IMR-90 (cell line): Measurements from ENCODE around the gene OR6B3. TPM values are rescaled to one million over a fixed set of nuclear protein-coding genes. Genes with fewer than 3 reads are reported as not detected.

Experiments used
- ATAC-seq: fragments of 200-7000 bp; cut with Tn5 transposase; 2 replicates; pipeline ENCODE4 v1.9.1; 2020; ENCODE audit warnings: low read depth, mild to moderate bottlenecking, moderate library complexity
- BruUV-seq: library from RNA; stranded (reverse); fragments of 400-500 nt; replicated peaks from 2 replicates; lab custom pipeline; 2021; lab: Mats Ljungman, UMichigan
- CTCF ChIA-PET: fragments of 300-600 bp; formaldehyde crosslinking; extraction: SDS; loops from one replicate; lab custom pipeline; 2021; ENCODE audit warnings: antibody characterized with exemption; lab: Yijun Ruan, JAX
- POLR2A ChIA-PET: fragments of 300-600 bp; sonication (Branson Sonifier 250); formaldehyde crosslinking; loops from one replicate; lab custom pipeline; 2022; ENCODE audit warnings: antibody characterized with exemption; ENCODE audit not compliant: unreplicated experiment; lab: Charles Lee
- DNase-seq: peaks from one replicate; pipeline ENCODE4 v3.0.0; 2013
- H2AFZ ChIP-seq: replicated peaks from 2 replicates; pipeline ENCODE3; 2013; ENCODE audit warnings: low read length, mild to moderate bottlenecking; ENCODE audit not compliant: poor library complexity
- H2AK5ac ChIP-seq: 2 replicates; pipeline ENCODE4 v1.6.1; 2013; ENCODE audit warnings: low read depth, low read length, inconsistent platforms
- H2AK9ac ChIP-seq: replicated peaks from 2 replicates; pipeline ENCODE3; 2013; ENCODE audit warnings: mild to moderate bottlenecking, low read depth, low read length, moderate library complexity; ENCODE audit not compliant: poor library complexity
- H2BK120ac ChIP-seq: 2 replicates; pipeline ENCODE4 v1.6.1; 2013; ENCODE audit warnings: low read depth, low read length, inconsistent platforms
- H2BK15ac ChIP-seq: 3 replicates; pipeline ENCODE4 v1.6.1; 2013; ENCODE audit warnings: low read depth, low read length, inconsistent platforms
- H2BK20ac ChIP-seq: 2 replicates; pipeline ENCODE4 v1.6.1; 2013; ENCODE audit warnings: low read depth, mild to moderate bottlenecking, inconsistent platforms, low read length, moderate library complexity
- H2BK5ac ChIP-seq: 2 replicates; pipeline ENCODE4 v1.6.1; 2013; ENCODE audit warnings: mild to moderate bottlenecking, low read depth, low read length, inconsistent platforms; ENCODE audit not compliant: poor library complexity, severe bottlenecking
- H3K14ac ChIP-seq: replicated peaks from 2 replicates; pipeline ENCODE4 v1.6.1; 2013; ENCODE audit warnings: low read depth, low read length, inconsistent platforms
- H3K18ac ChIP-seq: 2 replicates; pipeline ENCODE4 v1.6.1; 2013; ENCODE audit warnings: low read depth, low read length, control low read depth
- H3K23ac ChIP-seq: 2 replicates; pipeline ENCODE4 v1.6.1; 2013; ENCODE audit warnings: low read depth, low read length, inconsistent platforms
- H3K27ac ChIP-seq: 2 replicates; pipeline ENCODE4 v1.5.1; 2013; ENCODE audit warnings: mild to moderate bottlenecking, control low read depth, low read length; ENCODE audit not compliant: insufficient read depth
- H3K27me3 ChIP-seq: 2 replicates; pipeline ENCODE4 v1.6.1; 2013; ENCODE audit warnings: low read length; ENCODE audit not compliant: control insufficient read depth, insufficient read depth
- H3K36me3 ChIP-seq: 2 replicates; pipeline ENCODE4 v1.6.1; 2013; ENCODE audit warnings: low read length, mixed read lengths; ENCODE audit not compliant: control insufficient read depth, insufficient read depth
- H3K4ac ChIP-seq: 2 replicates; pipeline ENCODE4 v1.6.1; 2013; ENCODE audit warnings: low read depth, low read length, inconsistent platforms
- H3K4me1 ChIP-seq: 2 replicates; pipeline ENCODE4 v1.6.1; 2013; ENCODE audit warnings: low read length, mixed read lengths; ENCODE audit not compliant: control insufficient read depth, insufficient read depth
- H3K4me2 ChIP-seq: 2 replicates; pipeline ENCODE4 v1.6.1; 2013; ENCODE audit warnings: low read depth, mild to moderate bottlenecking, control low read depth, low read length, moderate library complexity
- H3K4me3 ChIP-seq: 2 replicates; pipeline ENCODE4 v1.5.1; 2013; ENCODE audit warnings: low read depth, mild to moderate bottlenecking, control low read depth, low read length, moderate library complexity; ENCODE audit not compliant: insufficient read depth
- H3K56ac ChIP-seq: 2 replicates; pipeline ENCODE4 v1.6.1; 2013; ENCODE audit warnings: low read length, inconsistent platforms; ENCODE audit not compliant: insufficient read depth; ENCODE audit errors: extremely low read depth
- H3K79me1 ChIP-seq, 2 experiments: 2 replicates each; pipeline ENCODE4 v1.6.1; 2013; ENCODE audit warnings: low read length in 2 of 2, inconsistent platforms in 1 of 2, low read depth in 1 of 2
- H3K9ac ChIP-seq: 2 replicates; pipeline ENCODE4 v1.6.1; 2013; ENCODE audit warnings: low read depth, low read length, control low read depth
- H3K9me1 ChIP-seq: 2 replicates; pipeline ENCODE4 v1.6.1; 2013; ENCODE audit warnings: low read length, inconsistent platforms; ENCODE audit not compliant: insufficient read depth
- H3K9me3 ChIP-seq: 2 replicates; pipeline ENCODE4 v1.6.1; 2013; ENCODE audit warnings: low read length; ENCODE audit not compliant: control insufficient read depth, insufficient read depth
- H4K20me1 ChIP-seq: 2 replicates; pipeline ENCODE4 v1.6.1; 2013; ENCODE audit warnings: low read length, inconsistent platforms; ENCODE audit not compliant: insufficient read depth
- H4K5ac ChIP-seq: 2 replicates; pipeline ENCODE4 v1.6.1; 2013; ENCODE audit warnings: mild to moderate bottlenecking, low read depth, low read length, control low read depth
- H4K8ac ChIP-seq, 2 experiments: 2 replicates each; pipeline ENCODE4 v1.6.1; 2013; ENCODE audit warnings: low read depth in 2 of 2, low read length in 2 of 2, control low read depth in 1 of 2, inconsistent platforms in 1 of 2
- H4K91ac ChIP-seq: 2 replicates; pipeline ENCODE4 v1.6.1; 2013; ENCODE audit warnings: low read depth, low read length, inconsistent platforms; ENCODE audit not compliant: insufficient read depth
- WGBS, 2 experiments: methylation state at CpG; one replicate each; pipeline versions ENCODE4 v1.1.5 to v1.1.7; 2013; ENCODE audit warnings: missing lambda C conversion rate in 2 of 2; ENCODE audit not compliant: insufficient read length in 1 of 2; ENCODE audit errors: extremely low coverage in 2 of 2; 5-methylcytosine and 5-hydroxymethylcytosine counted together
- dilution Hi-C: fragments of 300-500 bp; cut with HindIII; formaldehyde crosslinking; loops from one replicate; pipeline ENCODE4 v1.14.3; 2018; ENCODE audit warnings: low sequenced_read_pairs; ENCODE audit not compliant: unreplicated experiment
- in situ Hi-C: fragments of 300-500 bp; cut with MboI; formaldehyde crosslinking; loops from 3 replicates; pipeline ENCODE4 v1.14.3; 2019; ENCODE audit warnings: low sequenced_read_pairs, inconsistent platforms, mixed read lengths
- intact Hi-C: fragments of 100-400 bp; cut with micrococcal nuclease; formaldehyde crosslinking; loops from 2 replicates; pipeline ENCODE4 v1.10.0; 2022
- polyA plus RNA-seq, 3 experiments: library from polyadenylated mRNA; depleted of rRNA; stranded (reverse); fragments of >200 nt; gene quantifications; 2 replicates each; pipeline ENCODE4 v1.2.3, GENCODE V29; 2012; ENCODE audit warnings: low replicate concordance in 1 of 3
- total RNA-seq: library from RNA; depleted of rRNA; stranded (reverse); fragments of >200 nt; gene quantifications from 2 replicates; pipeline ENCODE4 v1.2.3, GENCODE V29; 2012
- TF ChIP-seq, protein P1 (sequence below): fragments of 150-350 bp; IDR thresholded peaks from 2 replicates; pipeline ENCODE4 v1.6.1; 2016; ENCODE audit warnings: low read depth, mild to moderate bottlenecking, low read length, moderate library complexity, borderline replicate concordance

The OR6B3 gene
- total and polyA plus RNA-seq, 2 of the 4 experiments (the other 2 are of a cell fraction), result not detected

- dilution Hi-C loops (no loop called here), in situ Hi-C loops (no loop called here), intact Hi-C loops (no loop called here)
- Histone ChIP-seq H4K91ac (no peak overlapping the region), H3K4ac (no peak overlapping the region), H4K5ac (no peak overlapping the region), H3K27ac (no peak overlapping the region), H3K4me2 (no peak overlapping the region), H3K4me3 (no peak overlapping the region), H3K4me1 (no peaks in the 10 kb centered on the region), H2AK9ac (no peak overlapping the region), H2AFZ (no peak overlapping the region), H4K20me1 (no peaks in the 10 kb centered on the region), H2BK20ac (no peak overlapping the region), H3K23ac (no peak overlapping the region), H2BK120ac (no peak overlapping the region), H2BK15ac (no peak overlapping the region), H3K9me3 (no peaks in the 10 kb centered on the region), H3K79me1 (no peaks in the 10 kb centered on the region), H3K14ac (no peak overlapping the region), H3K56ac (no peak overlapping the region), H3K9ac (no peak overlapping the region), H3K27me3 (peaks cover 44% of the 10 kb centered on the region), H4K8ac (no peak overlapping the region), H2BK5ac (no peak overlapping the region), H3K18ac (no peak overlapping the region), H3K9me1 (no peaks in the 10 kb centered on the region), H2AK5ac (no peak overlapping the region), H3K36me3 (no peaks in the 10 kb centered on the region)
- no TSS peak for BruUV-seq
- TF ChIP-seq, protein P1, sequence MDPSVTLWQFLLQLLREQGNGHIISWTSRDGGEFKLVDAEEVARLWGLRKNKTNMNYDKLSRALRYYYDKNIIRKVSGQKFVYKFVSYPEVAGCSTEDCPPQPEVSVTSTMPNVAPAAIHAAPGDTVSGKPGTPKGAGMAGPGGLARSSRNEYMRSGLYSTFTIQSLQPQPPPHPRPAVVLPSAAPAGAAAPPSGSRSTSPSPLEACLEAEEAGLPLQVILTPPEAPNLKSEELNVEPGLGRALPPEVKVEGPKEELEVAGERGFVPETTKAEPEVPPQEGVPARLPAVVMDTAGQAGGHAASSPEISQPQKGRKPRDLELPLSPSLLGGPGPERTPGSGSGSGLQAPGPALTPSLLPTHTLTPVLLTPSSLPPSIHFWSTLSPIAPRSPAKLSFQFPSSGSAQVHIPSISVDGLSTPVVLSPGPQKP, result no peak
- 67% methylated on average over 3 of the region's 4 CpGs; no CpG with 5 or more reads in 1 of the 2 experiments for WGBS, 2 experiments
- CTCF ChIA-PET, result interaction anchor here (1.5 kb wide), 1 partner anchor 10 kb away, joined by 6 read pairs; no protein-coding TSS in a partner anchor
- POLR2A ChIA-PET, result interaction anchor here (0.6 kb wide), 1 partner anchor 503 kb away, joined by 3 read pairs; no protein-coding TSS in a partner anchor
- ATAC-seq (no peak), DNase-seq (no peak)
These were observed 1.6 kb downstream of the OR6B3 start for GRCh38 chr2:240051697-240052096.
